ENCODE measurements around the gene IFNL3.

The IFNL3 gene

GRCh38 chr19:39265321-39265916 lies 20.6 kb upstream of the IFNL3 start:
- no peaks in the 10 kb centered on the region for H3K4me1 ChIP-seq (ENCODE audit: insufficient read depth, poor library complexity, severe bottlenecking)
- no peaks in the 10 kb centered on the region for H3K36me3 ChIP-seq (ENCODE audit: low read depth)
- ATAC-seq (ENCODE audit: low read depth) (no peak), DNase-seq (ENCODE audit: low spot score) (peak; percentile 63)
- peaks cover 37% of the 10 kb centered on the region for H3K27me3 ChIP-seq (ENCODE audit: insufficient read depth, poor library complexity, severe bottlenecking)
- H3K27ac ChIP-seq (ENCODE audit: poor library complexity, severe bottlenecking): no peak overlapping the region
- no peak for TF ChIP-seq CTCF (IDR thresholded peaks at IDR 0.05; ENCODE audit: poor library complexity, severe bottlenecking)
- H3K9me3 ChIP-seq (ENCODE audit: severe bottlenecking): no peaks in the 10 kb centered on the region
- H3K4me3 ChIP-seq (ENCODE audit: severe bottlenecking): no peak overlapping the region

GRCh38 chr19:39264306-39265290 lies 19.8 kb upstream of the IFNL3 start:
- H3K4me1 ChIP-seq (ENCODE audit: insufficient read depth, poor library complexity, severe bottlenecking): no peaks in the 10 kb centered on the region
- H3K27me3 ChIP-seq (ENCODE audit: insufficient read depth, poor library complexity, severe bottlenecking): peaks cover 37% of the 10 kb centered on the region
- no peak for TF ChIP-seq CTCF (IDR thresholded peaks at IDR 0.05; ENCODE audit: poor library complexity, severe bottlenecking)
- H3K27ac ChIP-seq (ENCODE audit: poor library complexity, severe bottlenecking): no peak overlapping the region
- H3K4me3 ChIP-seq (ENCODE audit: severe bottlenecking): no peak overlapping the region
- DNase-seq (ENCODE audit: low spot score) (no peak), ATAC-seq (ENCODE audit: low read depth) (no peak)
- no peaks in the 10 kb centered on the region for H3K9me3 ChIP-seq (ENCODE audit: severe bottlenecking)
- H3K36me3 ChIP-seq (ENCODE audit: low read depth): no peaks in the 10 kb centered on the region

GRCh38 chr19:39263912-39264305 lies 19.1 kb upstream of the IFNL3 start:
- no peak for TF ChIP-seq CTCF (IDR thresholded peaks at IDR 0.05; ENCODE audit: poor library complexity, severe bottlenecking)
- H3K9me3 ChIP-seq (ENCODE audit: severe bottlenecking): no peaks in the 10 kb centered on the region
- no peak overlapping the region for H3K27ac ChIP-seq (ENCODE audit: poor library complexity, severe bottlenecking)
- H3K27me3 ChIP-seq (ENCODE audit: insufficient read depth, poor library complexity, severe bottlenecking): peaks cover 37% of the 10 kb centered on the region
- no peak for ATAC-seq (ENCODE audit: low read depth)
- no peak overlapping the region for H3K4me3 ChIP-seq (ENCODE audit: severe bottlenecking)
- H3K4me1 ChIP-seq (ENCODE audit: insufficient read depth, poor library complexity, severe bottlenecking): no peaks in the 10 kb centered on the region
- H3K36me3 ChIP-seq (ENCODE audit: low read depth): no peaks in the 10 kb centered on the region
- DNase-seq (ENCODE audit: low spot score): no peak

- no peaks in the 10 kb centered on the region for H3K36me3 ChIP-seq (ENCODE audit: low read depth)
- no peak overlapping the region for H3K27ac ChIP-seq (ENCODE audit: poor library complexity, severe bottlenecking)
- no peaks in the 10 kb centered on the region for H3K4me1 ChIP-seq (ENCODE audit: insufficient read depth, poor library complexity, severe bottlenecking)
- no peaks in the 10 kb centered on the region for H3K9me3 ChIP-seq (ENCODE audit: severe bottlenecking)
- DNase-seq (ENCODE audit: low spot score) (no peak), ATAC-seq (ENCODE audit: low read depth) (no peak)
- no peak for TF ChIP-seq CTCF (IDR thresholded peaks at IDR 0.05; ENCODE audit: poor library complexity, severe bottlenecking)
- H3K27me3 ChIP-seq (ENCODE audit: insufficient read depth, poor library complexity, severe bottlenecking): peaks cover 37% of the 10 kb centered on the region
- no peak overlapping the region for H3K4me3 ChIP-seq (ENCODE audit: severe bottlenecking)
Observed at GRCh38 chr19:39262496-39262895, 17.7 kb upstream of the IFNL3 start.

Data from RWPE2 (cell line).